ENCODE data around the gene DIS3L2.
"Not testable (repeated sequence)": the region's sequence is repeated elsewhere in the genome, so short reads cannot be mapped to it uniquely, and the experiment has no call there.

The DIS3L2 gene

GRCh38 chr2:232336981-232337720, 375.6 kb downstream of the DIS3L2 start:
- peak in 1 of 2 donors; percentile 31 for DNase-seq

GRCh38 chr2:232338094-232338758, 376.7 kb downstream of the DIS3L2 start:
- not testable (repeated sequence) for DNase-seq

- DNase-seq: no peak
These were observed 377.2 kb downstream of the DIS3L2 start for GRCh38 chr2:232338759-232339106.

- DNase-seq: no peak
These were observed 377.9 kb downstream of the DIS3L2 start for GRCh38 chr2:232339121-232340081.

GRCh38 chr2:232340171-232340935, 378.8 kb downstream of the DIS3L2 start:
- no peak for DNase-seq

- no peak for DNase-seq
These were observed 379.7 kb downstream of the DIS3L2 start for GRCh38 chr2:232341061-232341738.

GRCh38 chr2:232341739-232342126, 380.2 kb downstream of the DIS3L2 start:
- DNase-seq: no peak

GRCh38 chr2:232342635-232343565, 381.4 kb downstream of the DIS3L2 start:
- no peak for DNase-seq

GRCh38 chr2:232343821-232344220, 382.3 kb downstream of the DIS3L2 start:
- no peak for DNase-seq

- no peak for DNase-seq
These were observed 383.7 kb downstream of the DIS3L2 start for GRCh38 chr2:232345251-232345650.

- no peak for DNase-seq
These were observed 385.9 kb downstream of the DIS3L2 start for GRCh38 chr2:232347369-232347768.

GRCh38 chr2:232348936-232349335, 387.4 kb downstream of the DIS3L2 start:
- no peak for DNase-seq

- no peak for DNase-seq
These were observed 388.0 kb downstream of the DIS3L2 start for GRCh38 chr2:232349546-232349945.

- DNase-seq: no peak
These were observed 388.6 kb downstream of the DIS3L2 start for GRCh38 chr2:232349946-232350635.

- no peak for DNase-seq
These were observed 389.5 kb downstream of the DIS3L2 start for GRCh38 chr2:232350804-232351685.

GRCh38 chr2:232351686-232352510, 390.4 kb downstream of the DIS3L2 start:
- no peak for DNase-seq

- no peak for DNase-seq
These were observed 391.1 kb downstream of the DIS3L2 start for GRCh38 chr2:232352511-232353091.

GRCh38 chr2:232353096-232353495, 391.6 kb downstream of the DIS3L2 start:
- no peak for DNase-seq
